Activated CD8-positive, alpha-beta memory T cell treated with anti-CD3 and anti-CD28 coated beads for 4 hours (primary cell): ENCODE results near the gene LETM1.

Experiments
- DNase-seq, 2 donors: peaks; one replicate each; pipeline ENCODE4 v3.0.0-alpha.2; 2020; ENCODE audit warnings: low read depth in 2 of 2

LETM1 gene

GRCh38 chr4:1807332-1807777 is 48.6 kb downstream of the LETM1 start:
- DNase-seq: no peak

DNA sequence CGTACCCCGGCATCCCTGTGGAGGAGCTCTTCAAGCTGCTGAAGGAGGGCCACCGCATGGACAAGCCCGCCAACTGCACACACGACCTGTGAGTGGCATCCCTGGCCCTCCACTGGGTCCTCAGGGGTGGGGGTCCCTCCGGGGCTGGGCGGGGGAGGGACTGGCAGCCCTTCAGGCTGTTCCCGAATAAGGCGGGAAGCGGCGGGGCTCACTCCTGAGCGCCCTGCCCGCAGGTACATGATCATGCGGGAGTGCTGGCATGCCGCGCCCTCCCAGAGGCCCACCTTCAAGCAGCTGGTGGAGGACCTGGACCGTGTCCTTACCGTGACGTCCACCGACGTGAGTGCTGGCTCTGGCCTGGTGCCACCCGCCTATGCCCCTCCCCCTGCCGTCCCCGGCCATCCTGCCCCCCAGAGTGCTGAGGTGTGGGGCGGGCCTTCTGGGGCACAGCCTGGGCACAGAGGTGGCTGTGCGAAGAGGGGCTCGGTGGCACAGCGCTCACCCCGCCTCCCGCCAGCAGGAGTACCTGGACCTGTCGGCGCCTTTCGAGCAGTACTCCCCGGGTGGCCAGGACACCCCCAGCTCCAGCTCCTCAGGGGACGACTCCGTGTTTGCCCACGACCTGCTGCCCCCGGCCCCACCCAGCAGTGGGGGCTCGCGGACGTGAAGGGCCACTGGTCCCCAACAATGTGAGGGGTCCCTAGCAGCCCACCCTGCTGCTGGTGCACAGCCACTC is 49.2 kb downstream of the LETM1 start:
- DNase-seq: no peak

- no peak for DNase-seq
These were observed 49.8 kb downstream of the LETM1 start for GRCh38 chr4:1806223-1806564.

GRCh38 chr4:1805493-1806222 is 50.3 kb downstream of the LETM1 start:
- DNase-seq: no peak

DNA sequence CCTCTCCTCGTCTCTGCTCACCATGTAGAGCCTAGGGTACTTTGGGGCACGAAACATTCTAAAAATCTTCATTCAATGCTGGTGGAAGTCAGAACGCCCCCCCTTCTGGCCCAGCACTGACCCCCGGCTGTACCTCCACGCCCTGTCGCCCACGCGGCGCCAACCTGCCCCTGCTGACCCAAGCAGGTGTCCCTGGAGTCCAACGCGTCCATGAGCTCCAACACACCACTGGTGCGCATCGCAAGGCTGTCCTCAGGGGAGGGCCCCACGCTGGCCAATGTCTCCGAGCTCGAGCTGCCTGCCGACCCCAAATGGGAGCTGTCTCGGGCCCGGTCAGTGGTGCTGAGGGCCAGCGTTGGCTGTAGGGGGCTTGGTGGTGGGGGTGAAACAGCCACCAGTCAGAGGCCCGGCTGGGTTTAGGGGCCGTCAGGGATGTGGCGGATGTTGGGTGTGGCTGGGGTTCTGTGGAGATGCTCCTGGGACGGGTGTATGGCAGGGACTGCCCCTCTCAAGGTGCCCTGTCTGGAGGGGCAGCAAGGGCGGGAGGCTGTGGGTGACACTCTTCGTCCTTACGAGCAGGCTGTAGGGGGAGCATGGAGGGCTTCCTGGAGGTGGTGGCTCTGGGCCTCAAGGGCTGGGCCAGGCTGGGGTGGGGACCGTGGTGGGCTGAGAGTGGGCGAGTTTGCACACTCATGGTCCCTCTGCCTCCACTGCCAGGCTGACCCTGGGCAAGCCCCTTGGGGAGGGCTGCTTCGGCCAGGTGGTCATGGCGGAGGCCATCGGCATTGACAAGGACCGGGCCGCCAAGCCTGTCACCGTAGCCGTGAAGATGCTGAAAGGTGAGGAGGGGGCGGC is 51.1 kb downstream of the LETM1 start:
- DNase-seq: no peak

GRCh38 chr4:1803523-1804423 is 52.2 kb downstream of the LETM1 start:
- DNase-seq: no peak

DNA sequence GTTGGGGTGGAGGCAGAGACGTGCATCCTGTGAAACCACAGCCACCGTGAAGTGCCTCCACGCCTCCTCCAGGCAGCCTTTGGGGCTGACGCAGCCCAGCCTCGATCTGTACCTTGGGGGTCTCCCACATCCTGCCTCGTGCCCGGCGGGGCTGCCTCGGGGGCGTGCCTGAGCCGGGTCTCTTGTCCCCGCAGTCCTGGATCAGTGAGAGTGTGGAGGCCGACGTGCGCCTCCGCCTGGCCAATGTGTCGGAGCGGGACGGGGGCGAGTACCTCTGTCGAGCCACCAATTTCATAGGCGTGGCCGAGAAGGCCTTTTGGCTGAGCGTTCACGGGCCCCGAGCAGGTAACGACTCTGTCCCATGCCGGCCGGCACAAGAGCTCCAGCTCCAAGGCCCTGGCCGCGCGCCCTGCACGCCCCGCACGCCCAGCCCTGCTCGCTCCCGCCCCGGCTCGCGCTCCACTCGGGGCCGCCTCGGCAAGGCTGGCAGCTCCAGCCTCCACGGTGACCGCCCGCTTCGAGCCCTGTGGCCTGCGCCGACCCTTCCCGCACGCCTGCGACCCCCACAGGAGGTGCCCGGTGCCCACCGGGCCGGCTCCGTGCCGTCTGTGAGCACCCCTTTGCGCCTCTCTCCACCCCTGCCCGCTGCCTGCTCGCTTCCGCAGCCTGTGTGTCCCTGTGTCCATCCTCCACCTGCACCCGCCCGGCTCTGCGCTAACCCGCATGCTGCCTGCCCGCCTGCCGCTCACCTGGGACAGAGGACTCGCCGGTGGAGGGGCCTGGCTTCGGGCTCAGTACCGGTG is 53.0 kb downstream of the LETM1 start:
- DNase-seq: no peak

GRCh38 chr4:1802151-1802715 is 53.7 kb downstream of the LETM1 start:
- DNase-seq: no peak

DNA sequence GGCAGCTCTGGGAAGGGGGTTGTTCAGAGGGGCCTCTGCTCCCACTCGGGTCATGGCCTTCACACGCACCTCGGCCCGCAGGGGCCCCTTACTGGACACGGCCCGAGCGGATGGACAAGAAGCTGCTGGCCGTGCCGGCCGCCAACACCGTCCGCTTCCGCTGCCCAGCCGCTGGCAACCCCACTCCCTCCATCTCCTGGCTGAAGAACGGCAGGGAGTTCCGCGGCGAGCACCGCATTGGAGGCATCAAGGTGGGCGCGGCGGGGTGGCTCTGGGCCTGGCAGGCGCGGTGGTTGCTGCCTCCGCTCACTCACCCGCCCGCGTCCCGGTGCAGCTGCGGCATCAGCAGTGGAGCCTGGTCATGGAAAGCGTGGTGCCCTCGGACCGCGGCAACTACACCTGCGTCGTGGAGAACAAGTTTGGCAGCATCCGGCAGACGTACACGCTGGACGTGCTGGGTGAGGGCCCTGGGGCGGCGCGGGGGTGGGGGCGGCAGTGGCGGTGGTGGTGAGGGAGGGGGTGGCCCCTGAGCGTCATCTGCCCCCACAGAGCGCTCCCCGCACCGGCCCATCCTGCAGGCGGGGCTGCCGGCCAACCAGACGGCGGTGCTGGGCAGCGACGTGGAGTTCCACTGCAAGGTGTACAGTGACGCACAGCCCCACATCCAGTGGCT is 54.5 kb downstream of the LETM1 start:
- no peak for DNase-seq

GRCh38 chr4:1800805-1801204 is 55.2 kb downstream of the LETM1 start:
- no peak for DNase-seq

DNA sequence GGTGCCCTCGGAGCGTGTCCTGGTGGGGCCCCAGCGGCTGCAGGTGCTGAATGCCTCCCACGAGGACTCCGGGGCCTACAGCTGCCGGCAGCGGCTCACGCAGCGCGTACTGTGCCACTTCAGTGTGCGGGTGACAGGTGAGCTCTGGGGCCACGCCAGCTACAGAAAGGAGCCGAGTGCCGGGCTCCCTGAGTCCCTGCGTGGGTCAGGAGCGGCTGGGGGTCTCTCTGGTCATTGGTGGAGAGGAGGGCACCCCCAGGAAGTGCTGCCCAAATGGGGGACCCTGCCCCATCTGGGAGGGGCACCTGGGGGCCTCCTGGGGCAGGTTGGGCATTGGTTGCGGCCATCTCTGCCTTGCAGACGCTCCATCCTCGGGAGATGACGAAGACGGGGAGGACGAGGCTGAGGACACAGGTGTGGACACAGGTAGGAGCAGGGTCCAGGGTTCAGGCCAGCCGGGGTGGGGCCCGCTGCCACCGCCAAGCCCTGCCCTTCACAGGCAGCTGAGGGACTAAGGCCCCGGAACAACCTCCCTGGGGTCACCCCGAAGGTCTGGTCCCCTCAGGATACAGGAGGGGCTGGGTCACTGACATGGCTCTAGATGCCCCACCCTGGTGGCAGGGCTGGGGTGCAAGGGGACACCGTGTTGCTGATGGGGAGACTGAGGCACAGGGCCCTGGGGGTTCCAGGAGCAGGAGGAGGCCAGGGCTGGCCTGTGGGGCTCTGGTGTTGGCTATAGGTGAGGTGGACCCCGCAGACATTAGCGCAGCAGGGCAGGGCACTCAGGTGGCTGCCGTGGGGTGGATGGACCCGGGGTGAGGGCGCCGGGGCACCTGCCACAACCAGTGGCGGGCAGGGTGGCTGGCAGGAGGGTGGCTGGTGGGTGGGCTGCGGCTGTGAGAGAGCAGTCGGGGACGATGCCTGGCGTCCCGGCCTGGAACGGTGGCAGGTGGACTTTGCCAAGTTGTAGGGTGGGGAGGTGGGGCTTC is 56.3 kb downstream of the LETM1 start:
- no peak for DNase-seq

- no peak for DNase-seq
These were observed 57.2 kb downstream of the LETM1 start for GRCh38 chr4:1798580-1799386.

- DNase-seq: no peak
These were observed 57.9 kb downstream of the LETM1 start for GRCh38 chr4:1797861-1798579.

DNA sequence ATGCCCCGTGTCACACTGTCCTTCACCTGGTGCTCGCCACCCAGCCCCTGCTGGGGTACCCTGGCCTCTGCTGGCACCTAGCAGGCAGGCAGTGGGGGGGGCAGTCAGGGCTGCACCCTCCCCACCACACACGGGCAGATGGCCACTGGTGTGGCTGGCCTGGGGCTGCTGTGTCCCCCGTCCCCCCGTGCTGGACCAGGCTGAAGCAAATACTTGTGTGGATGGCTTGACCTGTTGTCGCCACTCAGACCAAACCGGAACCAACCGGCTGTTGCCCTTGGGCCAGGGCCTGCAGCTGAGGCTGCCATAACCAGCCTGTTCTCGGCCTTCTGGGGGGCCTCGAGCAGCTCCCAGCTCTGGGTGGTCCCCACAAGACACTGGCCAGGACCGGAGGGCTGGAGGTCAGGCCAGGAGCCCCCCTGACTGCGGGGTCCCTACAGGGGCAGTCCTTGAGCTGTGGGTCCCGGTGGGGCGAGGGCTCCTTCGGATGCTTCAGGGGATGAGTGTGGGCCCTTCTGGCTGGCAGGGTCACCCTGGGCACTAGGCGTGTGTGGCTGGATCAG is 58.6 kb downstream of the LETM1 start:
- no peak for DNase-seq

GRCh38 chr4:1796486-1797204 is 59.3 kb downstream of the LETM1 start:
- no peak for DNase-seq
